ENCODE measurements around the gene USP54.
A peak's percentile ranks its signal among the peaks of the same experiment; 100 is the strongest.

USP54 gene

GRCh38 chr10:73590881-73591799 is at the start of gene USP54:
Gene USP54 (minus strand): TSS chr10:73591342. CDS start chr10:73575658, 15,684 bp downstream.
- H3K4me3 ChIP-seq (ENCODE audit: low read depth, low read length): no peak within 1 kb of the TSS
- in situ Hi-C loops (cut with HindIII; ENCODE audit: low sequenced_read_pairs): no loop called here
- TF ChIP-seq, protein P1, sequence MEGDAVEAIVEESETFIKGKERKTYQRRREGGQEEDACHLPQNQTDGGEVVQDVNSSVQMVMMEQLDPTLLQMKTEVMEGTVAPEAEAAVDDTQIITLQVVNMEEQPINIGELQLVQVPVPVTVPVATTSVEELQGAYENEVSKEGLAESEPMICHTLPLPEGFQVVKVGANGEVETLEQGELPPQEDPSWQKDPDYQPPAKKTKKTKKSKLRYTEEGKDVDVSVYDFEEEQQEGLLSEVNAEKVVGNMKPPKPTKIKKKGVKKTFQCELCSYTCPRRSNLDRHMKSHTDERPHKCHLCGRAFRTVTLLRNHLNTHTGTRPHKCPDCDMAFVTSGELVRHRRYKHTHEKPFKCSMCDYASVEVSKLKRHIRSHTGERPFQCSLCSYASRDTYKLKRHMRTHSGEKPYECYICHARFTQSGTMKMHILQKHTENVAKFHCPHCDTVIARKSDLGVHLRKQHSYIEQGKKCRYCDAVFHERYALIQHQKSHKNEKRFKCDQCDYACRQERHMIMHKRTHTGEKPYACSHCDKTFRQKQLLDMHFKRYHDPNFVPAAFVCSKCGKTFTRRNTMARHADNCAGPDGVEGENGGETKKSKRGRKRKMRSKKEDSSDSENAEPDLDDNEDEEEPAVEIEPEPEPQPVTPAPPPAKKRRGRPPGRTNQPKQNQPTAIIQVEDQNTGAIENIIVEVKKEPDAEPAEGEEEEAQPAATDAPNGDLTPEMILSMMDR (IDR thresholded peaks at IDR 0.05; ENCODE audit: low read depth, low read length): no peak
- DNase-seq (ENCODE audit: low read depth, low spot score): peak; percentile 84

- no peak for DNase-seq (ENCODE audit: low read depth, low spot score)
- no peak overlapping the region for H3K4me3 ChIP-seq (ENCODE audit: low read depth, low read length)
- in situ Hi-C loops (cut with HindIII; ENCODE audit: low sequenced_read_pairs): no loop called here
- TF ChIP-seq, protein P1 (IDR thresholded peaks at IDR 0.05; ENCODE audit: low read depth, low read length): no peak
These were observed 48.1 kb upstream of the USP54 start for GRCh38 chr10:73639286-73639685.

GRCh38 chr10:73635781-73636180 is 44.6 kb upstream of the USP54 start:
- TF ChIP-seq, protein P1 (IDR thresholded peaks at IDR 0.05; ENCODE audit: low read depth, low read length): no peak

DNA sequence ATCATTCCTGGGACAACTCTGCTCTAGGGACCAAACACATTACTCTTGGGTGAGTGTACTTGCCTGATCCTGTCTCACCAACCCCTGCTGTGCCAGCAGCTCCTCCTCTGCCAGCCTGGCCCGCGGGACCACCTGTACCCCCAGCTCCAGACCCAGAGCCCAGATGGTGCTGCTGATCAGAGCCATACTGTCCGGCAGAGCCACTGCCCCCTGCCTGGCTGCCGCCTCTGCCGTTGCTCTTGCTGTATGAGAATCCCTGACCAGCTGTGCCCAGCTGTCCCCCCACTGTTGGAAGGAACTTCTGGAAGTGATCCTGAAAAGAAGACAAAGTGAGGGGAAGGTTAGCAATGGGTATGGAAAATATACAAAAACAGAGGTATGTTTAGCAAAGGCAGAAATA is 43.3 kb upstream of the USP54 start:
- in situ Hi-C loops (cut with HindIII; ENCODE audit: low sequenced_read_pairs): no loop called here
- DNase-seq (ENCODE audit: low read depth, low spot score): no peak
- TF ChIP-seq, protein P1 (IDR thresholded peaks at IDR 0.05; ENCODE audit: low read depth, low read length): no peak
- H3K4me3 ChIP-seq (ENCODE audit: low read depth, low read length): no peak overlapping the region

More at GRCh38 chr10:73635781-73636180, 44.6 kb upstream of the USP54 start:
- H3K4me3 ChIP-seq (ENCODE audit: low read depth, low read length): no peak overlapping the region
- in situ Hi-C loops (cut with HindIII; ENCODE audit: low sequenced_read_pairs): no loop called here
- no peak for DNase-seq (ENCODE audit: low read depth, low spot score)

DNA sequence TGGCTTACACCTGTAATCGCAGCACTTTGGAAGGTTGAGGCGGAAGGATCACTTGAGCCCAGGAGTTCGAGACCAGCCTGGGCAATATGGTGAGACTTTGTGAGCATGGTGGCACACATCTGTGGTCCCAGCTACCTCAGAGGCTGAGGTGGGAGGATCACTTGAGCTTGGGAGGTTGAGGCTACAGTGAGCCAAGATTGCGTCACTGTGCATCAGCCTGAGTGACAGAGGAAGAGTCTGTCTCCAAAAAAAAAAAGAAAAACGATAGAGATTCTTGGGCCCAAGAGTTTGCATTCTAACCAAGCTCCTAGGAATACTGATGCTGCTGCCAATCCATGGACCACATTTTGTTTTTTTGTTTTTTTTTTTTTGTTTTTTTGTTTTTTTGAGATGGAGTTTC is 38.0 kb upstream of the USP54 start:
- TF ChIP-seq, protein P1 (IDR thresholded peaks at IDR 0.05; ENCODE audit: low read depth, low read length): no peak
- no peak for DNase-seq (ENCODE audit: low read depth, low spot score)
- H3K4me3 ChIP-seq (ENCODE audit: low read depth, low read length): no peak overlapping the region
- in situ Hi-C loops (cut with HindIII; ENCODE audit: low sequenced_read_pairs): no loop called here

DNA sequence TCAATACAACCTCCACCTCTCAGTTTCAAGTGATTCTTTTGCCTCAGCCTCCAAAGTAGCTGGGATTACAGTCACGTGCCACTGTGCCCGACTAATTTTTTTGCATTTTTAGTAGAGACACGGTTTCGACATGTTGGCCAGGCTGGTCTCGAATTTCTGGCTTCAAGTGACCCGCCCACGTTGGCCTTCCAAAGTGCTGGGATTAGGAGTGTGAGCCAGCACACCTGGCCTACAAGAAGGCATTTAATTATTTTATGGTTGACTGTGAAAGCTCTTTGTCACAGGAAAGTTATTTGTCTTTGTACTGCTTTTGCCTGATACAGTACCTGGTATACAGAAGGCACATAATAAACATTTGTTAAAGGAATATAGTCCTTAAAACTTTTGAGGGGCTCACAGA is 37.3 kb upstream of the USP54 start:
- H3K4me3 ChIP-seq (ENCODE audit: low read depth, low read length): no peak overlapping the region
- in situ Hi-C loops (cut with HindIII; ENCODE audit: low sequenced_read_pairs): no loop called here
- TF ChIP-seq, protein P1 (IDR thresholded peaks at IDR 0.05; ENCODE audit: low read depth, low read length): no peak
- DNase-seq (ENCODE audit: low read depth, low spot score): no peak
